ENCODE data around the gene RFX8. TPM values are rescaled to one million over a fixed set of nuclear protein-coding genes. Genes with fewer than 3 reads are reported as not detected.

RFX8 gene
- total and polyA plus RNA-seq, 10 of the 15 experiments (the other 5 are each of a cell fraction or from before 2014, with no cell fraction given): 0.19 TPM; not detected in 9

GRCh38 chr2:101516823-101517690, 42.1 kb upstream of the RFX8 start:
- H3K79me2 ChIP-seq (ENCODE audit: control insufficient read depth, insufficient read depth, low read length): no peaks in the 10 kb centered on the region
- H3K4me1 ChIP-seq (ENCODE audit: control insufficient read depth, insufficient read depth, low read length): no peaks in the 10 kb centered on the region
- no peak for ATAC-seq
- no peaks in the 10 kb centered on the region for H3K36me3 ChIP-seq (ENCODE audit: control insufficient read depth in 2 of 2, insufficient read depth in 2 of 2, low read length in 1 of 2)
- H3K9ac ChIP-seq (ENCODE audit: control insufficient read depth, insufficient read depth, low read length): no peak overlapping the region
- no TSS peak for BruUV-seq (replicated peaks)
- H3K27me3 ChIP-seq (replicated peaks in 1 of 2; ENCODE audit: control insufficient read depth in 2 of 2, insufficient read depth in 2 of 2, low read length in 1 of 2): peaks cover 0 to 2% of the 10 kb centered on the region in 2 experiments; a peak in 2 of 4 replicates
- in situ Hi-C loops (cut with MboI) (no loop called here), intact Hi-C loops (cut with micrococcal nuclease; ENCODE audit: unreplicated experiment) (no loop called here)
- TF ChIP-seq RBBP5 (conservative IDR thresholded peaks at IDR 0.05) (no peak), HCFC1 (IDR thresholded peaks at IDR 0.05; ENCODE audit: low read length) (no peak), CHD2 (IDR thresholded peaks at IDR 0.05; ENCODE audit: borderline replicate concordance, low read depth, low read length) (no peak), WRNIP1 (IDR thresholded peaks at IDR 0.05; ENCODE audit: borderline replicate concordance, low read depth, low read length) (no peak), NR2C1 (IDR thresholded peaks at IDR 0.05) (no peak), SPI1 (IDR thresholded peaks at IDR 0.05; ENCODE audit: borderline replicate concordance, insufficient read depth, low read depth, low read length) (no peak), SKIL (IDR thresholded peaks at IDR 0.05; ENCODE audit: low read depth, poor library complexity, severe bottlenecking) (no peak), ZNF384 (IDR thresholded peaks at IDR 0.05; ENCODE audit: borderline replicate concordance, low read depth, low read length) (no peak), ATF7 (IDR thresholded peaks at IDR 0.05; ENCODE audit: low read depth) (no peak), BACH1 (IDR thresholded peaks at IDR 0.05; ENCODE audit: borderline replicate concordance) (no peak), PAX8 (IDR thresholded peaks at IDR 0.05) (no peak), TBL1XR1 (IDR thresholded peaks at IDR 0.05; ENCODE audit: low read depth, low read length) (no peak), HDGF (IDR thresholded peaks at IDR 0.05) (no peak), KLF5 (IDR thresholded peaks at IDR 0.05; ENCODE audit: partially characterized antibody) (no peak)
- TF ChIP-seq, protein P1, sequence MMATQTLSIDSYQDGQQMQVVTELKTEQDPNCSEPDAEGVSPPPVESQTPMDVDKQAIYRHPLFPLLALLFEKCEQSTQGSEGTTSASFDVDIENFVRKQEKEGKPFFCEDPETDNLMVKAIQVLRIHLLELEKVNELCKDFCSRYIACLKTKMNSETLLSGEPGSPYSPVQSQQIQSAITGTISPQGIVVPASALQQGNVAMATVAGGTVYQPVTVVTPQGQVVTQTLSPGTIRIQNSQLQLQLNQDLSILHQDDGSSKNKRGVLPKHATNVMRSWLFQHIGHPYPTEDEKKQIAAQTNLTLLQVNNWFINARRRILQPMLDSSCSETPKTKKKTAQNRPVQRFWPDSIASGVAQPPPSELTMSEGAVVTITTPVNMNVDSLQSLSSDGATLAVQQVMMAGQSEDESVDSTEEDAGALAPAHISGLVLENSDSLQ (IDR thresholded peaks at IDR 0.05): no peak
- no peak for FAIRE-seq
- H3K4me3 ChIP-seq: no peak overlapping the region
- H3K9me3 ChIP-seq (replicated peaks; ENCODE audit: control insufficient read depth, insufficient read depth, low read length): no peaks in the 10 kb centered on the region
- RAD21 ChIA-PET (ENCODE audit: unreplicated experiment): no interaction called here
- POLR2A ChIA-PET: no interaction called here
- H4K20me1 ChIP-seq (ENCODE audit: control insufficient read depth, insufficient read depth): no peaks in the 10 kb centered on the region
- DNase-seq (ENCODE audit: low read depth, low spot score): no peak
- H3K4me2 ChIP-seq (ENCODE audit: control insufficient read depth, insufficient read depth): no peak overlapping the region
- CTCF ChIA-PET: no interaction called here
- WGBS (ENCODE audit: insufficient coverage, insufficient replicate concordance, low lambda C conversion rate, missing lambda C conversion rate): 15% methylated on average over 8 of the region's 8 CpGs
- SMC1A ChIA-PET (ENCODE audit: uncharacterized antibody, unreplicated experiment): no interaction called here
- H2AFZ ChIP-seq (ENCODE audit: control insufficient read depth, low read depth, low read length): no peak overlapping the region
- H3K27ac ChIP-seq (ENCODE audit: control insufficient read depth, insufficient read depth): no peak overlapping the region

All from GM12878 (cell line).